Caco-2 (cell line): ENCODE measurements around the gene SVIL. TPM values are rescaled to one million over a fixed set of nuclear protein-coding genes. Genes with fewer than 3 reads are reported as not detected.

Experiments used
- BruUV-seq: library from RNA; stranded (reverse); fragments of 400-500 nt; replicated peaks from 2 replicates; lab custom pipeline; 2021; lab: Mats Ljungman, UMichigan
- CTCF ChIA-PET: fragments of 300-600 bp; sonication (Branson Sonifier 250); formaldehyde crosslinking; loops from one replicate; lab custom pipeline; 2022; ENCODE audit warnings: antibody characterized with exemption; lab: Charles Lee
- POLR2A ChIA-PET: fragments of 300-600 bp; sonication (Branson Sonifier 250); formaldehyde crosslinking; loops from one replicate; lab custom pipeline; 2022; ENCODE audit warnings: antibody characterized with exemption; lab: Charles Lee
- DNase-seq, 2 experiments: peaks; one replicate each; pipeline versions ENCODE4 v3.0.0 to v3.0.0-alpha.2; 2020 to 2022
- H3K27me3 ChIP-seq: replicated peaks from 2 replicates; pipeline ENCODE4 v1.6.0; 2011; ENCODE audit warnings: low read length; ENCODE audit not compliant: control insufficient read depth, insufficient read depth
- H3K36me3 ChIP-seq: 2 replicates; pipeline ENCODE4 v1.5.1; 2011; ENCODE audit warnings: low read length; ENCODE audit not compliant: control insufficient read depth, insufficient read depth
- H3K4me1 ChIP-seq: fragments of 250-450 bp; sonication (Bioruptor Pico); 2 replicates; pipeline ENCODE4 v1.5.1; 2020; ENCODE audit warnings: mild to moderate bottlenecking
- H3K4me3 ChIP-seq: 2 replicates; pipeline ENCODE4 v1.5.1; 2011; ENCODE audit warnings: low read depth, mild to moderate bottlenecking, control low read depth, low read length
- H3K9me3 ChIP-seq: fragments of 250-450 bp; sonication (Bioruptor Pico); 2 replicates; pipeline ENCODE4 v1.5.1; 2020; ENCODE audit warnings: mild to moderate bottlenecking, moderate library complexity
- H3K27ac Mint-ChIP-seq: one replicate; pipeline ENCODE4 v1.8.0; 2022; ENCODE audit warnings: mixed read lengths; ENCODE audit not compliant: unreplicated experiment
- H3K27me3 Mint-ChIP-seq: one replicate; pipeline ENCODE4 v1.8.0; 2022; ENCODE audit warnings: mixed read lengths; ENCODE audit not compliant: insufficient read depth, unreplicated experiment
- H3K36me3 Mint-ChIP-seq: one replicate; pipeline ENCODE4 v1.8.0; 2022; ENCODE audit warnings: mild to moderate bottlenecking, mixed read lengths; ENCODE audit not compliant: insufficient read depth, unreplicated experiment
- H3K4me1 Mint-ChIP-seq: one replicate; pipeline ENCODE4 v1.8.0; 2022; ENCODE audit warnings: low read depth, mixed read lengths; ENCODE audit not compliant: unreplicated experiment
- H3K4me3 Mint-ChIP-seq: one replicate; pipeline ENCODE4 v1.8.0; 2022; ENCODE audit warnings: mild to moderate bottlenecking, moderate library complexity, mixed read lengths; ENCODE audit not compliant: unreplicated experiment
- H3K9me3 Mint-ChIP-seq: one replicate; pipeline ENCODE4 v1.8.0; 2022; ENCODE audit warnings: mixed read lengths; ENCODE audit not compliant: unreplicated experiment
- CTCF ChIP-seq, 2 experiments: fragments of 200-600 bp in 1 of 2; IDR thresholded peaks; 1 replicate in 1 of 2; 2 replicates in 1 of 2; pipeline versions ENCODE4 v1.5.1 to v1.8.0; 2011 to 2022; ENCODE audit warnings: antibody characterized with exemption in 1 of 2, control low read depth in 1 of 2, inconsistent platforms in 1 of 2, low read depth in 1 of 2, low read length in 1 of 2, mild to moderate bottlenecking in 1 of 2, moderate library complexity in 1 of 2; ENCODE audit not compliant: insufficient read depth in 1 of 2, severe bottlenecking in 1 of 2, unreplicated experiment in 1 of 2
- intact Hi-C: fragments of 100-400 bp; cut with micrococcal nuclease; formaldehyde crosslinking; loops from one replicate; pipeline ENCODE4 v1.10.0; 2022; ENCODE audit not compliant: unreplicated experiment
- total RNA-seq: library from RNA; stranded (reverse); gene quantifications from 2 replicates; pipeline ENCODE4 v1.2.3, GENCODE V29; 2022

The SVIL gene
- total RNA-seq, 1 experiment from 2014 or later: 54.4 TPM

GRCh38 chr10:29424017-29424416 is 210.8 kb downstream of the SVIL start:
- no peak for TF ChIP-seq CTCF (IDR thresholded peaks at IDR 0.05; ENCODE audit: insufficient read depth in 1 of 2, low read depth in 1 of 2, low read length in 1 of 2, severe bottlenecking in 1 of 2, unreplicated experiment in 1 of 2)
- Mint-ChIP-seq H3K27me3 (no peaks in the 10 kb centered on the region), H3K9me3 (no peaks in the 10 kb centered on the region), H3K4me1 (peaks cover 23% of the 10 kb centered on the region), H3K4me3 (no peak overlapping the region), H3K27ac (no peak overlapping the region), H3K36me3 (peaks cover 56% of the 10 kb centered on the region)
- Histone ChIP-seq H3K4me3 (no peak overlapping the region), H3K9me3 (no peaks in the 10 kb centered on the region), H3K36me3 (peaks cover 7% of the 10 kb centered on the region), H3K4me1 (peaks cover 16% of the 10 kb centered on the region), H3K27me3 (no peaks in the 10 kb centered on the region)
- no TSS peak for BruUV-seq
- no peak for DNase-seq
- ChIA-PET POLR2A (no interaction called here), CTCF (no interaction called here)
- intact Hi-C loops: no loop called here

DNA sequence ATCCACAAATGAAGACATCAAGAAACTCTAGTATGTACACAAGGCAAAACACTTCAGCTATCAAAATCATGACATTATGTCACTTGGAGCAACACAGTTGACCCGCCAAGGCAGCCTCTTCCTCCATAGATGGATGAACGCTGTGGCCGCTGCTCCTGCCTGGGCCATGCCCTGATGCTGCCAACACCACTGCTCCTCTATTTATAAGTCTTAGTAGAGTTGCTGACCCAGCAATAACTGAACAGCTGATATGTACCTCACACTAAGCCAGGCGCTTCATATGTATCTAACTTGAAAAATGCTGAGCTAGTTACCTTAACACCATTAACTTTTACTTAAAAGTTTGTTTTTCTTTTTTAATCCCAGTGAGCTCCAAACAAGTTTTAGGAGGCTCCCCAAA is 214.0 kb downstream of the SVIL start:
- H3K9me3 Mint-ChIP-seq: no peaks in the 10 kb centered on the region
- H3K27ac Mint-ChIP-seq: no peak overlapping the region
- no peaks in the 10 kb centered on the region for H3K9me3 ChIP-seq
- H3K36me3 ChIP-seq: peaks cover 7% of the 10 kb centered on the region
- BruUV-seq: no TSS peak
- ChIA-PET POLR2A (no interaction called here), CTCF (no interaction called here)
- no peak overlapping the region for H3K4me3 Mint-ChIP-seq
- H3K4me1 ChIP-seq: peaks cover 16% of the 10 kb centered on the region
- no peaks in the 10 kb centered on the region for H3K27me3 Mint-ChIP-seq
- H3K4me3 ChIP-seq: no peak overlapping the region
- H3K36me3 Mint-ChIP-seq: peaks cover 79% of the 10 kb centered on the region
- TF ChIP-seq CTCF (IDR thresholded peaks at IDR 0.05; ENCODE audit: insufficient read depth in 1 of 2, low read depth in 1 of 2, low read length in 1 of 2, severe bottlenecking in 1 of 2, unreplicated experiment in 1 of 2): no peak
- H3K4me1 Mint-ChIP-seq: peaks cover 24% of the 10 kb centered on the region
- no peaks in the 10 kb centered on the region for H3K27me3 ChIP-seq
- no peak for DNase-seq
- intact Hi-C loops: no loop called here

GRCh38 chr10:29417324-29417723 is 217.4 kb downstream of the SVIL start:
- DNase-seq: no peak
- H3K36me3 ChIP-seq: peaks cover 4% of the 10 kb centered on the region
- H3K9me3 Mint-ChIP-seq: no peaks in the 10 kb centered on the region
- no peaks in the 10 kb centered on the region for H3K27me3 Mint-ChIP-seq
- CTCF ChIA-PET: no interaction called here
- intact Hi-C loops: no loop called here
- peaks cover 56% of the 10 kb centered on the region for H3K36me3 Mint-ChIP-seq
- no peaks in the 10 kb centered on the region for H3K9me3 ChIP-seq
- no peak overlapping the region for H3K4me3 ChIP-seq
- H3K27ac Mint-ChIP-seq: no peak overlapping the region
- H3K4me1 ChIP-seq: peaks cover 15% of the 10 kb centered on the region
- no TSS peak for BruUV-seq
- H3K4me1 Mint-ChIP-seq: peaks cover 33% of the 10 kb centered on the region
- no peak overlapping the region for H3K4me3 Mint-ChIP-seq
- POLR2A ChIA-PET: no interaction called here
- no peaks in the 10 kb centered on the region for H3K27me3 ChIP-seq
- TF ChIP-seq CTCF (IDR thresholded peaks at IDR 0.05; ENCODE audit: insufficient read depth in 1 of 2, low read depth in 1 of 2, low read length in 1 of 2, severe bottlenecking in 1 of 2, unreplicated experiment in 1 of 2): no peak
